Loucy (cell line): ENCODE data around the gene FRRS1.

Experiments used
- H2AFZ ChIP-seq: fragments of 200-600 bp; sonication (generic); 2 replicates; pipeline ENCODE4 v1.6.0; 2016; ENCODE audit warnings: antibody characterized with exemption, mild to moderate bottlenecking, low read length, moderate library complexity
- H3F3A ChIP-seq: fragments of 200-600 bp; 2 replicates; pipeline ENCODE4 v1.6.0; 2016; ENCODE audit warnings: antibody characterized with exemption, low read depth, mild to moderate bottlenecking
- H3K27me3 ChIP-seq: fragments of 200-600 bp; sonication (generic); 2 replicates; pipeline ENCODE4 v1.6.1; 2014; ENCODE audit warnings: low read length, mild to moderate bottlenecking; ENCODE audit not compliant: insufficient read depth, poor library complexity, severe bottlenecking
- H3K36me3 ChIP-seq: fragments of 200-600 bp; sonication (generic); 2 replicates; pipeline ENCODE4 v1.6.1; 2016; ENCODE audit warnings: low read length; ENCODE audit not compliant: insufficient read depth
- H3K4me1 ChIP-seq: fragments of 200-600 bp; sonication (generic); 2 replicates; pipeline ENCODE4 v1.5.1; 2014; ENCODE audit warnings: low read length, mild to moderate bottlenecking; ENCODE audit not compliant: insufficient read depth, poor library complexity, severe bottlenecking
- H3K4me2 ChIP-seq: fragments of 200-600 bp; sonication (generic); 2 replicates; pipeline ENCODE4 v1.6.0; 2014; ENCODE audit warnings: antibody characterized with exemption, low read length, low read depth, mild to moderate bottlenecking; ENCODE audit not compliant: poor library complexity, severe bottlenecking
- H3K4me3 ChIP-seq: fragments of 200-600 bp; sonication (generic); 2 replicates; pipeline ENCODE4 v1.5.1; 2014; ENCODE audit warnings: low read length, mild to moderate bottlenecking, mixed read lengths; ENCODE audit not compliant: poor library complexity, severe bottlenecking
- H3K79me2 ChIP-seq: fragments of 200-600 bp; sonication (generic); 2 replicates; pipeline ENCODE4 v1.6.1; 2014; ENCODE audit warnings: low read length; ENCODE audit not compliant: insufficient read depth
- H3K9ac ChIP-seq: fragments of 200-600 bp; sonication (generic); 2 replicates; pipeline ENCODE4 v1.6.0; 2014; ENCODE audit warnings: mild to moderate bottlenecking, low read depth, low read length, moderate library complexity; ENCODE audit not compliant: poor library complexity, severe bottlenecking
- H3K9me2 ChIP-seq: fragments of 200-600 bp; sonication (generic); replicated peaks from 2 replicates; pipeline ENCODE4 v1.6.1; 2016; ENCODE audit warnings: low read depth, low read length, mixed read lengths
- H3K9me3 ChIP-seq: fragments of 200-600 bp; sonication (generic); 2 replicates; pipeline ENCODE4 v1.6.1; 2014; ENCODE audit warnings: mild to moderate bottlenecking, antibody characterized with exemption, low read length, low read depth; ENCODE audit not compliant: insufficient read depth
- H4K20me1 ChIP-seq: fragments of 200-600 bp; sonication (generic); 2 replicates; pipeline ENCODE4 v1.6.0; 2014; ENCODE audit warnings: antibody characterized with exemption, low read length, mild to moderate bottlenecking; ENCODE audit not compliant: insufficient read depth, poor library complexity, severe bottlenecking
- EZH2phosphoT487 ChIP-seq: fragments of 200-600 bp; IDR thresholded peaks from 2 replicates; pipeline ENCODE4 v1.6.1; 2018; ENCODE audit warnings: antibody characterized with exemption, mild to moderate bottlenecking, moderate library complexity, borderline replicate concordance
- TF ChIP-seq, protein P1 (sequence below): fragments of 200-600 bp; sonication (generic); conservative IDR thresholded peaks from 2 replicates; pipeline ENCODE4 v1.5.1; 2014; ENCODE audit warnings: mild to moderate bottlenecking, antibody characterized with exemption, low read length

FRRS1 gene

DNA sequence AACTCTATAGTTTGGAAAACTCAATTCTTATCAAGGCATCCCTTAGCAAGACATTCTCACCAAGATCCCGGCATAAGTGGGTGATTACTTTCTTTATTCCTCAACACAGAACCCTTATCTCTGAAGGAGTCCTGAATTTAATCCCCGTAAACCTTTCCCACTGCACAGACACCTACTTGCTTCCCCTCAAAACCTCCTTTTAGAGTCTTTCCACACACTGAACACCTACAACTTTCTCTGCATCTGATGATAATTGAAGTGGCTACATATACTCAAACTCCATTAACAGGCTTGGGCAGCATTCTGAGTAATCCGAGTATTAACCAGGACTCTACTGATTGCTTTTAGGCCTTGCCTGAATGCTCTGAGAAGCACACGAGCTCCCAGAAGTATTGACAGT is 97.1 kb downstream of the FRRS1 start:
- H3K9me2 ChIP-seq = no peaks in the 10 kb centered on the region
- TF ChIP-seq EZH2phosphoT487 = no peak
- TF ChIP-seq, protein P1, sequence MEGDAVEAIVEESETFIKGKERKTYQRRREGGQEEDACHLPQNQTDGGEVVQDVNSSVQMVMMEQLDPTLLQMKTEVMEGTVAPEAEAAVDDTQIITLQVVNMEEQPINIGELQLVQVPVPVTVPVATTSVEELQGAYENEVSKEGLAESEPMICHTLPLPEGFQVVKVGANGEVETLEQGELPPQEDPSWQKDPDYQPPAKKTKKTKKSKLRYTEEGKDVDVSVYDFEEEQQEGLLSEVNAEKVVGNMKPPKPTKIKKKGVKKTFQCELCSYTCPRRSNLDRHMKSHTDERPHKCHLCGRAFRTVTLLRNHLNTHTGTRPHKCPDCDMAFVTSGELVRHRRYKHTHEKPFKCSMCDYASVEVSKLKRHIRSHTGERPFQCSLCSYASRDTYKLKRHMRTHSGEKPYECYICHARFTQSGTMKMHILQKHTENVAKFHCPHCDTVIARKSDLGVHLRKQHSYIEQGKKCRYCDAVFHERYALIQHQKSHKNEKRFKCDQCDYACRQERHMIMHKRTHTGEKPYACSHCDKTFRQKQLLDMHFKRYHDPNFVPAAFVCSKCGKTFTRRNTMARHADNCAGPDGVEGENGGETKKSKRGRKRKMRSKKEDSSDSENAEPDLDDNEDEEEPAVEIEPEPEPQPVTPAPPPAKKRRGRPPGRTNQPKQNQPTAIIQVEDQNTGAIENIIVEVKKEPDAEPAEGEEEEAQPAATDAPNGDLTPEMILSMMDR = no peak

DNA sequence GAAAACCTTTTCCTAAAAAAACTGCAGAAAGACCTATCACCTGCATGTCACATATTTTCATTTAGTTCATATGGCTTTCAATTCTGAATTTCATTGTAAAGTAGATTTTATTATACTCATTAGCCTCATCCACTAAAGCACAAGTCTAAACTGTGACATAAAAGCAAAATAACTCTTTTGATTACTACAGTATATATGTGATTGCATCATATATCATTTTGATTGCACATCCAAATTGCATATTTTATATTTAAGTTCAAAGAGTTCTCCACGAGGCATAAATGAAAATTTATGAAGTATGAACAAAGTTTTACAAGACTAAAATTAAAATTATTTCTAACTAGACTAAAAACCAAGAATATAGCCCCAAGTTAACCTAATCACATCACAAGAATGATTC is 101.2 kb downstream of the FRRS1 start:
- H4K20me1 ChIP-seq = no peaks in the 10 kb centered on the region
- H3K4me3 ChIP-seq = no peak overlapping the region
- H3F3A ChIP-seq = no peaks in the 10 kb centered on the region
- TF ChIP-seq EZH2phosphoT487 = no peak
- TF ChIP-seq, protein P1 = no peak
- H3K79me2 ChIP-seq = no peaks in the 10 kb centered on the region
- no peak overlapping the region for H2AFZ ChIP-seq
- H3K4me2 ChIP-seq = no peak overlapping the region
- no peaks in the 10 kb centered on the region for H3K36me3 ChIP-seq
- H3K9ac ChIP-seq = no peak overlapping the region
- no peaks in the 10 kb centered on the region for H3K9me3 ChIP-seq
- no peaks in the 10 kb centered on the region for H3K9me2 ChIP-seq
- no peaks in the 10 kb centered on the region for H3K27me3 ChIP-seq
- no peaks in the 10 kb centered on the region for H3K4me1 ChIP-seq

More for the DNA sequence above, 97.1 kb downstream of the FRRS1 start:
- H3K79me2 ChIP-seq = no peaks in the 10 kb centered on the region
- no peak overlapping the region for H2AFZ ChIP-seq
- no peak overlapping the region for H3K4me2 ChIP-seq
- H3K4me1 ChIP-seq = no peaks in the 10 kb centered on the region
- H3F3A ChIP-seq = no peaks in the 10 kb centered on the region
- no peaks in the 10 kb centered on the region for H3K27me3 ChIP-seq
- H3K4me3 ChIP-seq = no peak overlapping the region
- no peaks in the 10 kb centered on the region for H4K20me1 ChIP-seq
- H3K9me3 ChIP-seq = no peaks in the 10 kb centered on the region
- no peak overlapping the region for H3K9ac ChIP-seq
- no peaks in the 10 kb centered on the region for H3K36me3 ChIP-seq

DNA sequence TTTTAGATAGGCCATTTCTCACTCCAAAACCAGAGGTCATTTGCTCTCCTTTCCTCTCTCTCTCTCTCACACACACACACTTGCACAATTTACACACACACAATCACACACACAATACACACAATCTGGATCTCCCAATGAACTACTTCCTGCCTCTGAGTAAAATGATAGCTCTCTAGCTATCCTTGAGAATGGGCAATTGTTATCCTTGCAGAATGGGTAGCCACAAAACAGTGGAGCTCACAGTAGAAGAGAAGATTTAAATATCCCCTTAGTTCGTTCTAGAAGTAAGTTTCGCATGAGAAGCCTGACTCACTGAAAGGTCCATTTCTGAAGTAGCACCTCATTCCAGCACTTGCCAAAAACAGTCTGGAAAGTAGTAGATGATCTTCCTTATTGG is 102.9 kb downstream of the FRRS1 start:
- H2AFZ ChIP-seq = peak overlapping the region; percentile 6; the same call in 1 of the 2 replicates

More for the DNA sequence above, 102.9 kb downstream of the FRRS1 start:
- Histone ChIP-seq H3K9me2 (no peaks in the 10 kb centered on the region), H3K4me3 (no peak overlapping the region), H3K36me3 (no peaks in the 10 kb centered on the region), H3K9me3 (no peaks in the 10 kb centered on the region), H3K9ac (no peak overlapping the region), H3F3A (no peaks in the 10 kb centered on the region), H3K4me1 (no peaks in the 10 kb centered on the region), H3K79me2 (no peaks in the 10 kb centered on the region), H4K20me1 (no peaks in the 10 kb centered on the region), H3K27me3 (no peaks in the 10 kb centered on the region), H3K4me2 (no peak overlapping the region)
- no peak for TF ChIP-seq EZH2phosphoT487
- TF ChIP-seq, protein P1 = no peak
